Ovary (tissue), 3 donors: Measurements from ENCODE around the gene CORO1C.

Source experiments
- CTCF ChIP-seq, 3 donors: fragments of 450-650 bp in 2 of 3; fragments of 200-600 bp in 1 of 3; IDR thresholded peaks; one replicate each; pipeline versions ENCODE4 v1.5.1 to v1.8.0; 2016 to 2022; ENCODE audit warnings: antibody characterized with exemption in 3 of 3, mild to moderate bottlenecking in 1 of 3
- EP300 ChIP-seq: sonication (generic); formaldehyde crosslinking; IDR thresholded peaks from one replicate; pipeline ENCODE4 v1.6.1; 2017; ENCODE audit warnings: antibody characterized with exemption
- POLR2A ChIP-seq: fragments of 450-650 bp; IDR thresholded peaks from one replicate; pipeline ENCODE4 v1.6.1; 2017; ENCODE audit warnings: antibody characterized with exemption, mild to moderate bottlenecking, moderate library complexity
- donor health status: DM: no; HTN: no; CAD: no.

DNA sequence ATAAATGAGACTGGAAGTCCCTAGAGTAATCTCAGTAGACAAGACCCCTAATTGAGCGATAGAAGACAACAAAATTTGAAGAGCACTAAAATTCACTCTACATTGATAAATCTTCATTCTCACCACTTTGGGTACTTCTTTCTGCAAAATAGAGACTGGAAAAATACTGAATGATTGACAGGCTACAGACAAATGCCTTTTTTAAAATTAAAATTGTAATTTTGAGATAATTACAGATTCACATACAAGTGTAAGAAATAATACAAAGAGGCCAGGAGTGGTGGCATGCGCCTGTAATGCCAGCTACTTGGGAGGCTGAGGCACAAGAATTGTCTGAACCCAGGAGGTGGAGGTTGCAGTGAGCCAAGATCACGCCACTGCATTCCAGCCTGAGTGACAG is 4.5 kb upstream of the CORO1C start:
- TF ChIP-seq CTCF (IDR thresholded peaks at IDR 0.05) (no peak), POLR2A (no peak), EP300 (no peak)
